Vagina (tissue), 2 donors: ENCODE results near the gene NFIB. TPM values are rescaled to one million over a fixed set of nuclear protein-coding genes. Genes with fewer than 3 reads are reported as not detected.

Source experiments
- DNase-seq, 2 donors: peaks; one replicate each; pipeline ENCODE4 v3.0.0-alpha.2; 2017; ENCODE audit errors: extremely low spot score in 2 of 2
- H3K27ac ChIP-seq: fragments of 200-600 bp; sonication (generic); one replicate; pipeline ENCODE4 v1.5.1; 2019
- H3K27me3 ChIP-seq: fragments of 200-600 bp; sonication (generic); one replicate; pipeline ENCODE4 v1.5.1; 2019
- H3K36me3 ChIP-seq, 2 donors: fragments of 200-600 bp; sonication (generic); one replicate each; pipeline ENCODE4 v1.5.1; 2017 to 2019
- H3K4me1 ChIP-seq: fragments of 200-600 bp; sonication (generic); one replicate; pipeline ENCODE4 v1.5.1; 2019
- H3K4me3 ChIP-seq, 2 donors: fragments of 200-600 bp; sonication (generic); 1 replicate in 1 of 2; 2 replicates in 1 of 2; pipeline ENCODE4 v1.5.1; 2016 to 2019
- H3K9me3 ChIP-seq: fragments of 200-600 bp; sonication (generic); one replicate; pipeline ENCODE4 v1.5.1; 2019
- POLR2A ChIP-seq, 2 donors: fragments of 450-650 bp; IDR thresholded peaks; one replicate each; pipeline ENCODE4 v1.6.1; 2017; ENCODE audit warnings: antibody characterized with exemption in 2 of 2, mild to moderate bottlenecking in 2 of 2, moderate library complexity in 2 of 2
- POLR2AphosphoS5 ChIP-seq, 2 donors: sonication (generic); formaldehyde crosslinking; IDR thresholded peaks; one replicate each; pipeline ENCODE4 v1.9.0; 2017; ENCODE audit warnings: antibody characterized with exemption in 2 of 2, mild to moderate bottlenecking in 2 of 2, low read depth in 1 of 2; ENCODE audit not compliant: insufficient read depth in 1 of 2
- intact Hi-C: fragments of 100-400 bp; cut with DNase I; formaldehyde crosslinking; loops from one replicate; pipeline ENCODE4 v1.15.1; 2023
- total RNA-seq: library from RNA; depleted of rRNA; stranded (reverse); fragments of >200 nt; gene quantifications from one replicate; pipeline ENCODE4 v1.2.3, GENCODE V29; 2016
- TF ChIP-seq, protein P1 (sequence below), 3 experiments: fragments of 450-650 bp in 2 of 3; fragments of 200-600 bp in 1 of 3; sonication (generic) in 1 of 3; IDR thresholded peaks; one replicate each; pipeline ENCODE4 v1.5.1; 2017 to 2019; ENCODE audit warnings: antibody characterized with exemption in 3 of 3, mild to moderate bottlenecking in 2 of 3, moderate library complexity in 2 of 3

Gene NFIB
- total RNA-seq, 1 donor from 2014 or later = 73.4 TPM

DNA sequence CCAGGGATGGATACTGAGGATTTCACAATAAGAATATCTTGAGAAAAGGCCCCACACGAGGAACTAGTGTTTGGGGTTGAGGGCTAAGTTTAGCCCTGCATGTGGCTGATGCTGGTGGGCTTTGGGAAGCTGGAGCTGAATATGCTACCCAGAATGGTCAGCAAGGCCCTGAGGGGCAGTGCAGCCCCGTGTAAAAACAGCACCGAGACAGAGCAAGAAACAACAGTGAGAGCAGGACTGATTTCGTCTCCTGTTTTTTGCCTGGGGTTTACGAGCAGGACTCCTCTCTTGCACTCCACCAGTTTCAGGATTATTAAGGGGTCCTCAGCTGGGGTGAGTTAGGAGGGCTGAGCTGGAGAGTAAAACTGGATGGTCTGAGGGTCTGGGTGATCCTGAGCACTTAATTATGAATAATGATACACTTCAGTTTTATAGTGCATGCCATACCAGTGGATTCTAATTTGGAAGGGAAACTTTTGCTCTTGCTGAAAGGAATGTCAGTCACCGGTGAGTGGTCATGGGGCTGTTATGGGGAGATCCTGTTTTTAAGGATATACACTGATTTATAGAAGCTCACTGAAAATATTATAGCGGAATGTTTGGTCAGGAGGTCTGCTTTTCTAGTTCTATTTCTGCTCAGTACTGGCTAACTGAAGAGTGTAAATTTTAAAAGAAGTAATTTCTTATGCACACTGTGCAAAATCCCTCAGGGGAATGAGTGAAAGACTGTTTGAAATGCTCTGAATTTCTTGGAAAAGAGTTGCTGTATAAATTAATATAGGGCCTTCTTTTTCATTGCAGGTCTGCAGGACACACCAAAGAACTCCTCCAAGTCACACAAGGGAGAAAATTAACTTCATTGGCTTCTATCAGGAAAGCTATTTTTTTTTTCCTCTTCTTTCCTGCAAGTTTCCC is 42.7 kb upstream of the NFIB start:
- intact Hi-C loops = loop anchor here (10.0 kb wide), 1 partner anchor 932 kb away; no protein-coding TSS in a partner anchor
- no peak for DNase-seq
- Histone ChIP-seq H3K27me3 (no peaks in the 10 kb centered on the region), H3K27ac (no peak overlapping the region), H3K4me3 (no peak overlapping the region), H3K4me1 (peaks cover 22% of the 10 kb centered on the region), H3K36me3 (no peaks in the 10 kb centered on the region), H3K9me3 (no peaks in the 10 kb centered on the region)
- TF ChIP-seq POLR2A (IDR thresholded peaks at IDR 0.05) = no peak
- TF ChIP-seq POLR2AphosphoS5 (IDR thresholded peaks at IDR 0.05; ENCODE audit: insufficient read depth in 1 of 2, low read depth in 1 of 2) = no peak
- TF ChIP-seq, protein P1, sequence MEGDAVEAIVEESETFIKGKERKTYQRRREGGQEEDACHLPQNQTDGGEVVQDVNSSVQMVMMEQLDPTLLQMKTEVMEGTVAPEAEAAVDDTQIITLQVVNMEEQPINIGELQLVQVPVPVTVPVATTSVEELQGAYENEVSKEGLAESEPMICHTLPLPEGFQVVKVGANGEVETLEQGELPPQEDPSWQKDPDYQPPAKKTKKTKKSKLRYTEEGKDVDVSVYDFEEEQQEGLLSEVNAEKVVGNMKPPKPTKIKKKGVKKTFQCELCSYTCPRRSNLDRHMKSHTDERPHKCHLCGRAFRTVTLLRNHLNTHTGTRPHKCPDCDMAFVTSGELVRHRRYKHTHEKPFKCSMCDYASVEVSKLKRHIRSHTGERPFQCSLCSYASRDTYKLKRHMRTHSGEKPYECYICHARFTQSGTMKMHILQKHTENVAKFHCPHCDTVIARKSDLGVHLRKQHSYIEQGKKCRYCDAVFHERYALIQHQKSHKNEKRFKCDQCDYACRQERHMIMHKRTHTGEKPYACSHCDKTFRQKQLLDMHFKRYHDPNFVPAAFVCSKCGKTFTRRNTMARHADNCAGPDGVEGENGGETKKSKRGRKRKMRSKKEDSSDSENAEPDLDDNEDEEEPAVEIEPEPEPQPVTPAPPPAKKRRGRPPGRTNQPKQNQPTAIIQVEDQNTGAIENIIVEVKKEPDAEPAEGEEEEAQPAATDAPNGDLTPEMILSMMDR (IDR thresholded peaks at IDR 0.05) = no peak

DNA sequence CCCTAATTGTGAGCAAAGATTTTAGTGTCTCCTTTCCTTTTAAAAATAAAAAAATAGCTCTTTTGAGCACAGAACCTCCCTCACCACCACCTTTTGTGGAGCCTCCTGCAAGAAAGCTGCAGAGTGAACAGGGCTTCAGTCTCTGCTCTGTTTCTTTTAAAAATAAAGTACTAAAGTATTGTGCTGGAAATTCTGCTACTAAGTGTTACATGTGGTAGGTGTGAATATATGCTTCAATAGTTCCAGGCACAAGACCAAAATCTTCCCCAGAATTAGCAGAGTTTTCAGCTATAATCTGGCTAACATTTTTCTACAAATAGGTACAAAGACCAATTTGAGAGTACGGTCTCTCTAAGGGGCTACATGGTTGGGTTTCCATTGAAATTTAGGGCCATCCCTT is 40.3 kb upstream of the NFIB start:
- H3K36me3 ChIP-seq = no peaks in the 10 kb centered on the region
- H3K27ac ChIP-seq = no peak overlapping the region
- H3K27me3 ChIP-seq = no peaks in the 10 kb centered on the region
- no peak for DNase-seq
- intact Hi-C loops = loop anchor here (10.0 kb wide), 1 partner anchor 929 kb away; no protein-coding TSS in a partner anchor
- no peak overlapping the region for H3K4me3 ChIP-seq
- peaks cover 28% of the 10 kb centered on the region for H3K4me1 ChIP-seq
- TF ChIP-seq POLR2AphosphoS5 (IDR thresholded peaks at IDR 0.05; ENCODE audit: insufficient read depth in 1 of 2, low read depth in 1 of 2) (no peak), POLR2A (IDR thresholded peaks at IDR 0.05) (no peak)
- TF ChIP-seq, protein P1 (IDR thresholded peaks at IDR 0.05) = no peak
- no peaks in the 10 kb centered on the region for H3K9me3 ChIP-seq

DNA sequence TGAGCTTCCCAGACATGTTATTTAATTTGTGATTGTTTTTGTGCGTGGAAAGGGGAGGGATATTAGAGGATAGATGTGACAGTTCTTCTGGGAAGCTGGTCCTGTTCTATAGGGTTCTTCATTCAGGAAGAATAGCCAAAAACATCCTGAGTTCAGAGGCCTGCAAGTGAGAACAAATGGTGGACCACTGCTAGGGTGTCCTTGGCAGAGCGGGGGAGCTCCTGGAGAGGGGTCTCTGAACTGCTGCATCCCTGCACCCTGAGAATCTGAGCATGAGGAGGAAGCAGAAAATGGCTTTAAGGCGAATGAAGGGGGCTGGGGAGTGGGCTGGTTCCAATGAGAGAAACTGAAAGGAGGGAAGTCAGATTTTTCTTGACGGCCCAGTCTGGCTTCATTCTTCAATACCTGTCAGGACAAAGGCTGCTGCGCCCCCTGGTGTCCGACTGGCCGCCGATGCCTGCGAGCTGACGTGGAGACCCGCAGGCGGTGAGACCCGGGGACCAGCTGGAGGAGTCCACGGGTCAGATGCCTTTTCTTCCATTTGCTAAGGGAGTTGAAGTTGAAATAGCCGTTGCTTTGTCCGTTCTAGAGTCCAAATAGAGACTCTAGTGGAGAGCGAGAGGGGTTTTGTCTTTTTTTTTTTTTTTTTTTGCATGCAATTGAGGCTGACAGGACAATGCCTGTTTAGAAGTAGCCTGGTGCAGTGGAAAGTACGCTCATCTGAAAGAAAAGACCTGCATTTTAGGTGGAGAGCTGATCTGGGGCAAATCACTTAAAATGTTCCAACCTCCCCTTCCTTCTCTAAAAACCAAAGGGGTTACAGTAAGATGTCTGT is 39.5 kb upstream of the NFIB start:
- H3K9me3 ChIP-seq = no peaks in the 10 kb centered on the region
- peak in 1 of 2 donors; percentile 91 for DNase-seq
- intact Hi-C loops = loop anchor here (10.0 kb wide), 1 partner anchor 929 kb away; no protein-coding TSS in a partner anchor
- no peaks in the 10 kb centered on the region for H3K36me3 ChIP-seq
- TF ChIP-seq POLR2AphosphoS5 (IDR thresholded peaks at IDR 0.05; ENCODE audit: insufficient read depth in 1 of 2, low read depth in 1 of 2) = peak; percentile 17 to 35
- TF ChIP-seq, protein P1 (IDR thresholded peaks at IDR 0.05) = peak; percentile 81 to 96 (median 85)
- TF ChIP-seq POLR2A (IDR thresholded peaks at IDR 0.05) = no peak
- peaks cover 36% of the 10 kb centered on the region for H3K4me1 ChIP-seq
- no peak overlapping the region for H3K4me3 ChIP-seq
- peak overlapping the region; percentile 54 for H3K27ac ChIP-seq
- H3K27me3 ChIP-seq = no peaks in the 10 kb centered on the region

- TF ChIP-seq POLR2AphosphoS5 (IDR thresholded peaks at IDR 0.05; ENCODE audit: insufficient read depth in 1 of 2, low read depth in 1 of 2) (no peak), POLR2A (IDR thresholded peaks at IDR 0.05) (no peak)
- TF ChIP-seq, protein P1 (IDR thresholded peaks at IDR 0.05) = no peak
- Histone ChIP-seq H3K27ac (peak overlapping the region; percentile 28), H3K27me3 (no peaks in the 10 kb centered on the region), H3K36me3 (no peaks in the 10 kb centered on the region), H3K9me3 (no peaks in the 10 kb centered on the region), H3K4me1 (peaks cover 41% of the 10 kb centered on the region), H3K4me3 (no peak overlapping the region)
- intact Hi-C loops = loop anchor here (10.0 kb wide), 1 partner anchor 928 kb away; no protein-coding TSS in a partner anchor
- DNase-seq = no peak
Observed at GRCh38 chr9:14352503-14352902, 38.6 kb upstream of the NFIB start.
